Neural progenitor cell (in vitro differentiated cells): ENCODE data around the gene GYPA. TPM values are rescaled to one million over a fixed set of nuclear protein-coding genes. Genes with fewer than 3 reads are reported as not detected.

ENCODE experiments used
- total RNA-seq: library from RNA; depleted of rRNA; stranded (reverse); fragments of >200 nt; gene quantifications from 2 replicates; pipeline ENCODE4 v1.2.3, GENCODE V29; 2015; ENCODE audit warnings: low replicate concordance

Gene GYPA
- total RNA-seq, 1 donor from 2014 or later, result not detected

Other genes starting within 250 kb of the GYPA start
- gene GYPE, start 235.2 kb downstream of the GYPA start, total RNA-seq, result not detected in 2 replicates
- gene GYPB, start 121.3 kb downstream of the GYPA start, total RNA-seq, result not detected in 2 replicates